Stomach (tissue), 4 donors: ENCODE data around the gene TAF1.

Source experiments
- EP300 ChIP-seq: sonication (generic); formaldehyde crosslinking; IDR thresholded peaks from one replicate; pipeline ENCODE4 v1.6.1; 2017; ENCODE audit warnings: antibody characterized with exemption
- POLR2A ChIP-seq, 4 donors: fragments of 450-650 bp; IDR thresholded peaks; one replicate each; pipeline ENCODE4 v1.6.1; 2016; ENCODE audit warnings: antibody characterized with exemption in 4 of 4, control low read depth in 2 of 4, mild to moderate bottlenecking in 1 of 4, moderate library complexity in 1 of 4
- POLR2AphosphoS5 ChIP-seq, 3 donors: sonication (generic); formaldehyde crosslinking; IDR thresholded peaks; one replicate each; pipeline ENCODE4 v1.6.1; 2016; ENCODE audit warnings: antibody characterized with exemption in 3 of 3
- TF ChIP-seq, protein P1 (sequence below), 7 experiments: fragments of 450-650 bp in 4 of 7; fragments of 200-600 bp in 3 of 7; sonication (generic) in 3 of 7; IDR thresholded peaks; one replicate each; pipeline ENCODE4 v1.5.1; 2016 to 2019; ENCODE audit warnings: antibody characterized with exemption in 7 of 7, control low read depth in 2 of 7, mild to moderate bottlenecking in 1 of 7

DNA sequence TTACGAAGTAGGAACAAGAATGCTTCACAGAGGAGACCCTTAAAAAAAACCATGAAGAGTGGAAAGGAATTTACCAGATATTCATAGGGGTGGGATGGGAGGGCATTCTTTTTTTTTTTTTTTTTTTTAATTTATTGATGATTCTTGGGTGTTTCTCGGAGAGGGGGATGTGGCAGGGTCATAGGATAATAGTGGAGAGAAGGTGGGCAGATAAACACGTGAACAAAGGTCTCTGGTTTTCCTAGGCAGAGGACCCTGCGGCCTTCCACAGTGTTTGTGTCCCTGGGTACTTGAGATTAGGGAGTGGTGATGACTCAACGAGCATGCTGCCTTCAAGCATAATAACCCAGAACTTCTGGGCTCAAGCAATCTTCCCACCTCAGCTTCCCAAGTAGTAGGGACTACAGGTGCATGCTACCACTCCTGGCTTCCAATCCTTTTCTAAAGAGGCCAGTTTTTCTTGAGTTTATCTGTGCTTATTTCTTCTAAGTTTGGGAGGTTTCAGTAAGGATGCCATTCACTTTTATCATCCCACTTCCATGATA is 100.9 kb downstream of the TAF1 start:
- TF ChIP-seq, protein P1, sequence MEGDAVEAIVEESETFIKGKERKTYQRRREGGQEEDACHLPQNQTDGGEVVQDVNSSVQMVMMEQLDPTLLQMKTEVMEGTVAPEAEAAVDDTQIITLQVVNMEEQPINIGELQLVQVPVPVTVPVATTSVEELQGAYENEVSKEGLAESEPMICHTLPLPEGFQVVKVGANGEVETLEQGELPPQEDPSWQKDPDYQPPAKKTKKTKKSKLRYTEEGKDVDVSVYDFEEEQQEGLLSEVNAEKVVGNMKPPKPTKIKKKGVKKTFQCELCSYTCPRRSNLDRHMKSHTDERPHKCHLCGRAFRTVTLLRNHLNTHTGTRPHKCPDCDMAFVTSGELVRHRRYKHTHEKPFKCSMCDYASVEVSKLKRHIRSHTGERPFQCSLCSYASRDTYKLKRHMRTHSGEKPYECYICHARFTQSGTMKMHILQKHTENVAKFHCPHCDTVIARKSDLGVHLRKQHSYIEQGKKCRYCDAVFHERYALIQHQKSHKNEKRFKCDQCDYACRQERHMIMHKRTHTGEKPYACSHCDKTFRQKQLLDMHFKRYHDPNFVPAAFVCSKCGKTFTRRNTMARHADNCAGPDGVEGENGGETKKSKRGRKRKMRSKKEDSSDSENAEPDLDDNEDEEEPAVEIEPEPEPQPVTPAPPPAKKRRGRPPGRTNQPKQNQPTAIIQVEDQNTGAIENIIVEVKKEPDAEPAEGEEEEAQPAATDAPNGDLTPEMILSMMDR (IDR thresholded peaks at IDR 0.05), result no peak
- no peak for TF ChIP-seq POLR2A (IDR thresholded peaks at IDR 0.05)
- TF ChIP-seq EP300, result no peak
- TF ChIP-seq POLR2AphosphoS5 (IDR thresholded peaks at IDR 0.05), result no peak
